Skeletal muscle cell (primary cell): ENCODE measurements around the gene GARRE1.

ENCODE experiments used
- DNase-seq: peaks from one replicate; pipeline ENCODE4 v3.0.0-alpha.2; 2010; ENCODE audit warnings: low read depth
- H3K4me3 ChIP-seq: 2 replicates; pipeline ENCODE4 v1.5.1; 2011; ENCODE audit warnings: low read depth, mild to moderate bottlenecking, control low read depth, low read length, moderate library complexity

GARRE1 gene

GRCh38 chr19:34282611-34283519, 28.5 kb downstream of the GARRE1 start:
- DNase-seq, result no peak
- H3K4me3 ChIP-seq, result no peak overlapping the region

- no peak overlapping the region for H3K4me3 ChIP-seq
- DNase-seq, result no peak
Measured at GRCh38 chr19:34284505-34284904, 30.2 kb downstream of the GARRE1 start.

GRCh38 chr19:34287662-34288140, 33.3 kb downstream of the GARRE1 start:
- DNase-seq, result no peak
- H3K4me3 ChIP-seq, result no peak overlapping the region

GRCh38 chr19:34288381-34288780, 34.0 kb downstream of the GARRE1 start:
- no peak for DNase-seq
- H3K4me3 ChIP-seq, result no peak overlapping the region

- DNase-seq, result no peak
- no peak overlapping the region for H3K4me3 ChIP-seq
Measured at GRCh38 chr19:34291235-34291634, 36.9 kb downstream of the GARRE1 start.

GRCh38 chr19:34295103-34295502, 40.7 kb downstream of the GARRE1 start:
- no peak for DNase-seq
- no peak overlapping the region for H3K4me3 ChIP-seq

- no peak overlapping the region for H3K4me3 ChIP-seq
- DNase-seq, result no peak
Measured at GRCh38 chr19:34298891-34299520, 44.7 kb downstream of the GARRE1 start.

- DNase-seq, result no peak
- H3K4me3 ChIP-seq, result no peak overlapping the region
Measured at GRCh38 chr19:34299576-34299975, 45.2 kb downstream of the GARRE1 start.

- H3K4me3 ChIP-seq, result no peak overlapping the region
- no peak for DNase-seq
Measured at GRCh38 chr19:34300380-34300779, 46.0 kb downstream of the GARRE1 start.

GRCh38 chr19:34300962-34301361, 46.6 kb downstream of the GARRE1 start:
- no peak for DNase-seq
- no peak overlapping the region for H3K4me3 ChIP-seq
